Sigmoid colon (tissue), 4 donors: ENCODE results near the gene ACSL6.

ENCODE experiments used
- CTCF ChIP-seq, 4 experiments: fragments of 450-650 bp in 3 of 4; fragments of 200-600 bp in 1 of 4; IDR thresholded peaks; one replicate each; pipeline ENCODE4 v1.5.1; 2016 to 2019; ENCODE audit warnings: antibody characterized with exemption in 4 of 4, mild to moderate bottlenecking in 3 of 4, moderate library complexity in 2 of 4
- EP300 ChIP-seq, 4 donors: sonication (generic); formaldehyde crosslinking; IDR thresholded peaks; one replicate each; pipeline ENCODE4 v1.6.1; 2017; ENCODE audit warnings: antibody characterized with exemption in 4 of 4
- POLR2A ChIP-seq, 2 donors: fragments of 450-650 bp; IDR thresholded peaks; one replicate each; pipeline ENCODE4 v1.6.1; 2016; ENCODE audit warnings: antibody characterized with exemption in 2 of 2, mild to moderate bottlenecking in 2 of 2, moderate library complexity in 2 of 2
- POLR2AphosphoS5 ChIP-seq, 4 donors: sonication (generic); formaldehyde crosslinking; IDR thresholded peaks; one replicate each; pipeline ENCODE4 v1.6.1; 2017; ENCODE audit warnings: antibody characterized with exemption in 4 of 4

GRCh38 chr5:132000677-132001453 lies 10.6 kb downstream of the ACSL6 start:
- TF ChIP-seq CTCF (IDR thresholded peaks at IDR 0.05) (no peak), POLR2A (IDR thresholded peaks at IDR 0.05) (no peak), POLR2AphosphoS5 (IDR thresholded peaks at IDR 0.05) (no peak), EP300 (IDR thresholded peaks at IDR 0.05) (no peak)
